GM12878 (cell line): ENCODE measurements around the gene CFAP97D2. TPM values are rescaled to one million over a fixed set of nuclear protein-coding genes. Genes with fewer than 3 reads are reported as not detected.

ENCODE experiments used
- CHD1 ChIP-seq: IDR thresholded peaks from 2 replicates; pipeline ENCODE4 v1.6.1; 2012; ENCODE audit warnings: low read depth, low read length, improper control_type of control experiment
- CTCF ChIP-seq, 3 experiments: IDR thresholded peaks in 2 of 3; conservative IDR thresholded peaks in 1 of 3; 2 replicates each; pipeline ENCODE4 v1.5.1; 2011; ENCODE audit warnings: low read depth in 3 of 3, low read length in 3 of 3, mild to moderate bottlenecking in 3 of 3, control low read depth in 2 of 3, moderate library complexity in 2 of 3, inconsistent platforms in 1 of 3, mixed read lengths in 1 of 3; ENCODE audit not compliant: control insufficient read depth in 2 of 3, insufficient read depth in 1 of 3; ENCODE audit errors: extremely low read depth in 1 of 3
- ELK1 ChIP-seq: IDR thresholded peaks from 2 replicates; pipeline ENCODE4 v1.6.1; 2012; ENCODE audit warnings: low read depth, low read length, improper control_type of control experiment
- EZH2 ChIP-seq: IDR thresholded peaks from 2 replicates; pipeline ENCODE4 v1.6.1; 2012; ENCODE audit warnings: low read depth, mild to moderate bottlenecking, control low read depth, inconsistent platforms, low read length, borderline replicate concordance; ENCODE audit not compliant: control insufficient read depth
- MTA3 ChIP-seq: IDR thresholded peaks from 2 replicates; pipeline ENCODE4 v1.6.1; 2012; ENCODE audit warnings: low read length, inconsistent platforms, borderline replicate concordance
- RELA ChIP-seq: fragments of 450-650 bp; IDR thresholded peaks from 2 replicates; pipeline ENCODE4 v1.8.0; 2014; ENCODE audit warnings: borderline replicate concordance; ENCODE audit not compliant: partially characterized antibody
- REST ChIP-seq: IDR thresholded peaks from 2 replicates; pipeline ENCODE4 v1.6.1; 2012; ENCODE audit warnings: mild to moderate bottlenecking, low read depth, low read length
- SMAD1 ChIP-seq: fragments of 450-650 bp; IDR thresholded peaks from 2 replicates; pipeline ENCODE4 v1.6.1; 2018; ENCODE audit warnings: mild to moderate bottlenecking, low read depth; ENCODE audit not compliant: partially characterized antibody
- SUPT20H ChIP-seq: IDR thresholded peaks from 2 replicates; pipeline ENCODE4 v1.6.1; 2011; ENCODE audit warnings: low read depth, mild to moderate bottlenecking, low read length, moderate library complexity, borderline replicate concordance; ENCODE audit not compliant: control insufficient read depth
- TCF3 ChIP-seq: IDR thresholded peaks from 2 replicates; pipeline ENCODE4 v1.6.1; 2012; ENCODE audit warnings: low read depth, mild to moderate bottlenecking, low read length, borderline replicate concordance; ENCODE audit not compliant: insufficient read depth
- USF2 ChIP-seq: IDR thresholded peaks from 2 replicates; pipeline ENCODE4 v1.6.1; 2011; ENCODE audit warnings: low read depth, low read length, improper control_type of control experiment, borderline replicate concordance
- polyA plus RNA-seq, 11 experiments: library from polyadenylated mRNA; depleted of rRNA in 4 of 11; unstranded in 6 of 11; stranded (reverse) in 5 of 11; fragments of >200 nt; fragmentation: Nextera tagmentation in 4 of 11; fragmentation: Illumina TruSeq in 1 of 11; extraction: Ambion mirVana in 4 of 11; extraction: Trizol in 1 of 11; gene quantifications; 1 replicate in 1 of 11; 2 replicates in 10 of 11; pipeline versions ENCODE4 v1.2.1 to v1.2.3, GENCODE V29; 2011 to 2016; ENCODE audit warnings: inconsistent platforms in 2 of 11, missing spikeins in 2 of 11, low read depth in 1 of 11
- total RNA-seq, 4 experiments: library from RNA; depleted of rRNA in 3 of 4; stranded (reverse); fragments of >200 nt in 3 of 4; fragmentation: Illumina TruSeq in 1 of 4; extraction: Trizol in 1 of 4; gene quantifications; 2 replicates each; pipeline versions ENCODE4 v1.2.1 to v1.2.3, GENCODE V29; 2013 to 2021

The CFAP97D2 gene
- total and polyA plus RNA-seq, 10 of the 15 experiments (the other 5 are each of a cell fraction or from before 2014, with no cell fraction given): not detected

- TF ChIP-seq CTCF (IDR thresholded peaks at IDR 0.05 in 2 of 3, conservative IDR thresholded peaks at IDR 0.05 in 1 of 3; ENCODE audit: control insufficient read depth in 2 of 3, extremely low read depth in 1 of 3, insufficient read depth in 1 of 3, low read depth in 3 of 3, low read length in 3 of 3) (peak; percentile 21 to 65 (median 30); a peak in 5 of 6 replicates), REST (no peak), SUPT20H (no peak), MTA3 (no peak), CHD1 (no peak), RELA (no peak), USF2 (no peak), ELK1 (no peak), SMAD1 (no peak), EZH2 (no peak), TCF3 (no peak)
These were observed 32.4 kb upstream of the CFAP97D2 start (continued) for GRCh38 chr13:114146629-114147028.
